Myocyte (in vitro differentiated cells): ENCODE results near the gene KRTAP9-3. TPM values are rescaled to one million over a fixed set of nuclear protein-coding genes. Genes with fewer than 3 reads are reported as not detected.
"Not testable (repeated sequence)": the region's sequence is repeated elsewhere in the genome, so short reads cannot be mapped to it uniquely, and the experiment has no call there.

ENCODE experiments used
- DNase-seq: peaks from one replicate; pipeline ENCODE4 v3.0.0-alpha.2; 2012; ENCODE audit warnings: low read depth
- total RNA-seq: library from RNA; depleted of rRNA; stranded (reverse); fragments of >200 nt; gene quantifications from 2 replicates; pipeline ENCODE4 v1.2.3, GENCODE V29; 2014

The KRTAP9-3 gene
- total RNA-seq, 1 donor from 2014 or later = not detected

GRCh38 chr17:41249637-41250240 is 17.5 kb downstream of the KRTAP9-3 start, which contains the start of gene KRTAP9-4:
Gene KRTAP9-4 (plus strand): TSS chr17:41249687. CDS start chr17:41249721, 34 bp downstream.
- not testable (repeated sequence) for DNase-seq

- no peak for DNase-seq
Measured at GRCh38 chr17:41251261-41251660, 19.0 kb downstream of the KRTAP9-3 start.

DNA sequence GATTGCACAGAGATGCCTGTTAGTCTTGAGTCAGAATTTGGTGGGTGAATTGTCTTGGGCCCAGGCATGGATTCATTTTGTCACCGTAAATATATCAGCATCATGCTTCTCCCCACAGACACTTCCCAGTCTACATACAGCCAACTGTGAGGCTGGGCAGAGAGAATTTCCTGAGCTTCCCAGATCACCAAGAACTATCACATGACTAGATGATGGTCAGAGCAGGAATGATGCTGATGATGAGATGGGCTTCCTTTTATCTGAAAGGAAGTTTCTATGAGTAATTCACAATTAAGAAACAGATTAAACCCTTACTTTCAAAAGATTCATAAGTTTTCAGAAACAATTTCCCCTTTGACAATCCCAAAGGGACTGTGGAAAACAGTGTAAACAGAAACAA is 22.6 kb downstream of the KRTAP9-3 start:
- DNase-seq = no peak

GRCh38 chr17:41255381-41256290 is 23.4 kb downstream of the KRTAP9-3 start, which contains the start of gene KRTAP9-9:
Gene KRTAP9-9 (plus strand): TSS chr17:41255384.
- DNase-seq = not testable (repeated sequence)

DNA sequence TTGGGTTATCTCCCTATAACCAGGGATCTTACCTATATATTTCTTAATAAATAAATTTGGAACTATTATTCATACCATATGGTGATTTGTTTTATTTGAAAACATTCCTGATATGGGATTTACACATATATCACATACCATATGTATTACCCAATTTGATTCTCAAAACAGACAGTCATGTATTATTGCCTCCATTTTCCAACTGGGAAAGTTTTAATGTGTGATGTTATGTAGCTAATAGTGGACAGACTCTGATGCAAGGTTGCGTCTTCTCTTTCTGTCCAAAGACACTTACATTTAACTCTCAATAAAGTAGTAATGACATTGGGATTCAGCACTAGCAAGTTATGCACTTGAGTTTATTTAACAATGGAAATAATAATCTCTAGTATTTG is 24.0 kb downstream of the KRTAP9-3 start:
- DNase-seq = no peak

- DNase-seq = no peak
Measured at GRCh38 chr17:41258406-41258805, 26.2 kb downstream of the KRTAP9-3 start.

DNA sequence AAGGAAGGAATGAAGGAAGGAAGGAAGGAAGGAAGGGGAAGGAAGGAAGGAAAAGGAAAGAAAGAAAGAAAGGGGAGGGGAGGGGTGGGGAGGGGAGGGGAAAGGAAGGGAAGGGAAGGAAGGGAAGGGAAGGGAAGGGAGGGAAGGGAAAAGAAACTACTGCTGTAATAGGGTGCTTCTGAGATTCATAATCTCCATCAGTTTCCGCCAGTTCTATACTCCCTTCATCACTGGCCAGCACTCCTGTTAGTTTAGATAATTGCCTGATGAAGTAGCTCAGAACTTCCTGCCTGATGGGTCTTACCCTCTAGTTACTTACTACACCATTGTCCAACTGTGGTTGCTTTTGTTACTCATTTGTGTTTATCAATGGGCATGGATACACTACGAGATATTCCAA is 31.0 kb downstream of the KRTAP9-3 start:
- no peak for DNase-seq

- no peak for DNase-seq
Measured at GRCh38 chr17:41264599-41264998, 32.4 kb downstream of the KRTAP9-3 start.

GRCh38 chr17:41265078-41265477 is 32.8 kb downstream of the KRTAP9-3 start, which contains the start of gene KRTAP9-6:
Gene KRTAP9-6 (plus strand): TSS chr17:41265378. CDS start chr17:41265378, 0 bp downstream.
- no peak for DNase-seq

DNA sequence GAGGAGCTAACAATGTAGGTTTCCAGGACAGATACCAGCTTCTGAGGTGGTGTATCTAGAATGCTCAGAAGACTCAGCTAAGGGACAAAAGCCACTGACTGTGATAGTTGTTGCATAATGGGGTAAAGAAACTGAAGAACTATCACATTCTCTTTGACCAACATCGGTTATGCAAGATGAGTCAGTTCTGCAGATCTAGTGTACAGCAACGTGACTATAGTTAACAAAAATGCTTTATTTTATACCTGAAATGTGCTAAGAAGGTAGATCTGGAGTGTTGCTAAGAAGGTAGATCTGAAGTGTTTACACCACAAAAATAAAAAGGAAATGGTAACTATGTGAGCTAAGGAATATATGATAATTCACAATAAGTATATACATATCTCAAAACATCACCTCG is 35.5 kb downstream of the KRTAP9-3 start:
- no peak for DNase-seq

DNA sequence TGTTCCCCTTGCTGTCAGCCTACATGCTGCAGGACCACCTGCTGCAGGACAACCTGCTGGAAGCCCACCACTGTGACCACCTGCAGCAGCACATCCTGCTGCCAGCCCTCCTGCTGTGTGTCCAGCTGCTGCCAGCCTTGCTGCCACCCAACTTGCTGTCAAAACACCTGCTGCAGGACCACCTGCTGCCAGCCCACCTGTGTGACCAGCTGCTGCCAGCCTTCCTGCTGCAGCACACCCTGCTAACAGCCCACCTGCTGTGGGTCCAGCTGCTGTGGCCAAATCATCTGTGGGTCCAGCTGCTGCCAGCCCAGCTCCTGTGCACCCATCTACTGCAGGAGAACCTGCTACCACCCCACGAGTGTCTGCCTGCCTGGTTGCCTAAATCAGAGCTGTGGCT is 39.1 kb downstream of the KRTAP9-3 start:
- not testable (repeated sequence) for DNase-seq

GRCh38 chr17:41271858-41272257 is 39.6 kb downstream of the KRTAP9-3 start:
- DNase-seq = no peak

DNA sequence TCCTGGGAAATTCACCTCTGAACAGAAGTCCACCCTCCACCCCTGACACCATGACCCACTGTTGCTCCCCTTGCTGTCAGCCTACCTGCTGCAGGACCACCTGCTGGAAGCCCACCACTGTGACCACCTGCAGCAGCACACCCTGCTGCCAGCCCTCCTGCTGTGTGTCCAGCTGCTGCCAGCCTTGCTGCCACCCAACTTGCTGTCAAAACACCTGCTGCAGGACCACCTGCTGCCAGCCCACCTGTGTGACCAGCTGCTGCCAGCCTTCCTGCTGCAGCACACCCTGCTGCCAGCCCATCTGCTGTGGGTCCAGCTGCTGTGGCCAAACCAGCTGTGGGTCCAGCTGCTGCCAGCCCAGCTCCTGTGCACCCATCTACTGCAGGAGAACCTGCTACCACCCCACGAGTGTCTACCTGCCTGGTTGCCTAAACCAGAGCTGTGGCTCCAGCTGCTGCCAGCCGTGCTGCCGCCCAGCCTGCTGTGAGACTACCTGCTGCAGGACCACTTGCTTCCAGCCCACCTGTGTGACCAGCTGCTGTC is 43.5 kb downstream of the KRTAP9-3 start, which contains the start of gene KRTAP9-7:
TSS of gene KRTAP9-7 (plus strand) at position 51 of the 543 bp plus-strand sequence. CDS start at position 51, 0 bp downstream.
- not testable (repeated sequence) for DNase-seq

DNA sequence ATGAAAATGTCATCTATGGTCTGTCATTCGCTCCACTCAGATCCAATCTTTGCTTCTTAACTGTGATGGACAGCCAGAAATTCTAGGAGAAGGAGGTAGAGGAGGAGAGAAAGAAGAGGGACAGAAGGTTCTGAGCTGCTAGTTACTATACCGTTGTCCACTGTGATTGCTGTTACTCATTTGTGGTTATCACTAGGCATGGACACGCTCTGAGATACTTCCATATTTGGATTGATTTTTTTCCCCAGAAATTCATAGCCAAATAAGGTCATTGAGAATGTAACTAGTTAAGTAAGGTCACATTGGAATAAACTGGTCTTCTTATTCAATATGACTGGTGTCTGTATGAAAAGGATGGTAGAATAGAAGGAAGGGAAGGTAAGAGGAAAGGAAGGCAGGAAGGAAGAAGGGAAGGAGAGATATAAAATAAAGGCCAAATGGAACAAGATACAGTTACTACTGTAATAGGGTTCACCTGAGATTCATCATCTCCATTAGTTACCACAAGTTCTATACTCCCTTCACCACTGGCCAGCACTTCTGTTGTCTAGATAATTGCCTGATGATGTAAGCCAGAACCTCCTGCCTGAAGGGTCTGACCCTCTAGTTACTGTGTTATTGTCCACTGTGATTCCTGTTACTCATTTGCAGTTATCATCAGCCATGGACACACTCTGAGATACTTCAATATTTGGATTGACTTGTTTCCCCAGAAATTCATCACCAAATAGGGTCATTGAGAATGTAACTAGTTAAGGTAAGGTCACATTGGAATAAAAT is 46.1 kb downstream of the KRTAP9-3 start:
- DNase-seq = no peak

Other genes with a start within 250 kb of the KRTAP9-3 start
- not detected in 2 replicates for gene KRT40, start 248.1 kb upstream of the KRTAP9-3 start, total RNA-seq
- not detected in 2 replicates for gene KRTAP3-3, start 238.3 kb upstream of the KRTAP9-3 start, total RNA-seq
- not detected in 2 replicates for gene KRTAP3-2, start 232.5 kb upstream of the KRTAP9-3 start, total RNA-seq
- not detected in 2 replicates for gene KRTAP3-1, start 223.3 kb upstream of the KRTAP9-3 start, total RNA-seq
- gene KRTAP1-5, start 205.2 kb upstream of the KRTAP9-3 start, total RNA-seq = 0.19 and 0.57 TPM in 2 replicates
- gene KRTAP1-4, start 202.3 kb upstream of the KRTAP9-3 start, total RNA-seq = not detected in 2 replicates
- not detected in 2 replicates for gene KRTAP1-3, start 197.6 kb upstream of the KRTAP9-3 start, total RNA-seq
- gene KRTAP1-1, start 191.0 kb upstream of the KRTAP9-3 start, total RNA-seq = 0.21 TPM in 1 of 2 replicates, not detected in the other
- gene KRTAP2-1, start 185.1 kb upstream of the KRTAP9-3 start, total RNA-seq = not detected in 2 replicates
- gene KRTAP2-2, start 177.2 kb upstream of the KRTAP9-3 start, total RNA-seq = not detected in 2 replicates
- gene KRTAP2-3, start 172.3 kb upstream of the KRTAP9-3 start, total RNA-seq = 0.19 TPM in 1 of 2 replicates, not detected in the other
- not detected in 2 replicates for gene KRTAP2-4, start 166.6 kb upstream of the KRTAP9-3 start, total RNA-seq
- not detected in 2 replicates for gene KRTAP4-7, start 148.3 kb upstream of the KRTAP9-3 start, total RNA-seq
- gene KRTAP4-8, start 134.3 kb upstream of the KRTAP9-3 start, total RNA-seq = not detected in 2 replicates
- gene KRTAP4-16, start 130.2 kb upstream of the KRTAP9-3 start, total RNA-seq = not detected in 2 replicates
- gene KRTAP4-9, start 127.1 kb upstream of the KRTAP9-3 start, total RNA-seq = not detected in 2 replicates
- gene KRTAP4-11, start 114.1 kb upstream of the KRTAP9-3 start, total RNA-seq = not detected in 2 replicates
- gene KRTAP4-12, start 108.3 kb upstream of the KRTAP9-3 start, total RNA-seq = not detected in 2 replicates
- gene KRTAP4-6, start 91.9 kb upstream of the KRTAP9-3 start, total RNA-seq = not detected in 2 replicates
- not detected in 2 replicates for gene KRTAP4-5, start 82.6 kb upstream of the KRTAP9-3 start, total RNA-seq
- gene KRTAP4-4, start 71.7 kb upstream of the KRTAP9-3 start, total RNA-seq = not detected in 2 replicates
- gene KRTAP4-3, start 64.2 kb upstream of the KRTAP9-3 start, total RNA-seq = not detected in 2 replicates
- not detected in 2 replicates for gene KRTAP4-2, start 54.2 kb upstream of the KRTAP9-3 start, total RNA-seq
- not detected in 2 replicates for gene KRTAP4-1, start 47.5 kb upstream of the KRTAP9-3 start, total RNA-seq
- not detected in 2 replicates for gene KRTAP9-1, start 42.6 kb upstream of the KRTAP9-3 start, total RNA-seq
- not detected in 2 replicates for gene KRTAP9-2, start 5.8 kb upstream of the KRTAP9-3 start, total RNA-seq
- gene KRTAP9-8, start 5.5 kb downstream of the KRTAP9-3 start, total RNA-seq = not detected in 2 replicates
- not detected in 2 replicates for gene KRTAP9-4, start 17.2 kb downstream of the KRTAP9-3 start, total RNA-seq
- not detected in 2 replicates for gene KRTAP9-9, start 22.9 kb downstream of the KRTAP9-3 start, total RNA-seq
- gene KRTAP9-6, start 32.9 kb downstream of the KRTAP9-3 start, total RNA-seq = not detected in 2 replicates
- gene KRTAP9-7, start 43.2 kb downstream of the KRTAP9-3 start, total RNA-seq = not detected in 2 replicates
- not detected in 2 replicates for gene KRTAP29-1, start 70.4 kb downstream of the KRTAP9-3 start, total RNA-seq
- gene KRTAP16-1, start 76.9 kb downstream of the KRTAP9-3 start, total RNA-seq = not detected in 2 replicates
- not detected in 2 replicates for gene KRTAP17-1, start 83.3 kb downstream of the KRTAP9-3 start, total RNA-seq
- not detected in 2 replicates for gene KRT33A, start 118.4 kb downstream of the KRTAP9-3 start, total RNA-seq
- 0.08 TPM in 1 of 2 replicates, not detected in the other for gene KRT33B, start 137.4 kb downstream of the KRTAP9-3 start, total RNA-seq
- gene KRT34, start 149.9 kb downstream of the KRTAP9-3 start, total RNA-seq = 0.16 TPM in 1 of 2 replicates, not detected in the other
- 0.52 and 0.86 TPM in 2 replicates for gene KRT31, start 165.2 kb downstream of the KRTAP9-3 start, total RNA-seq
- gene KRT37, start 192.1 kb downstream of the KRTAP9-3 start, total RNA-seq = not detected in 2 replicates
- not detected in 2 replicates for gene KRT38, start 208.5 kb downstream of the KRTAP9-3 start, total RNA-seq
- not detected in 2 replicates for gene KRT32, start 234.9 kb downstream of the KRTAP9-3 start, total RNA-seq
- not detected in 2 replicates for gene KRT35, start 248.7 kb downstream of the KRTAP9-3 start, total RNA-seq